K562 (cell line): Measurements from ENCODE around the gene NARF. TPM values are rescaled to one million over a fixed set of nuclear protein-coding genes. Genes with fewer than 3 reads are reported as not detected.

Source experiments
- ATAC-seq: fragments of 200-7000 bp; cut with Tn5 transposase; 3 replicates; pipeline ENCODE4 v1.9.1; 2020; ENCODE audit warnings: moderate library complexity
- BruUV-seq: library from RNA; stranded (reverse); fragments of 400-500 nt; replicated peaks from 2 replicates; lab custom pipeline; 2021; lab: Mats Ljungman, UMichigan
- CTCF ChIA-PET: fragments of 300-600 bp; formaldehyde crosslinking; extraction: SDS; loops from one replicate; lab custom pipeline; 2021; ENCODE audit warnings: low intra/inter-chr PET ratio; lab: Yijun Ruan, JAX
- POLR2A ChIA-PET: fragments of 300-600, 350-650 bp; sonication (Branson Sonifier 250); formaldehyde crosslinking; extraction: SDS; loops from one replicate; lab custom pipeline; 2021; ENCODE audit warnings: antibody characterized with exemption, inconsistent platforms; lab: Yijun Ruan, JAX
- DNase-seq, 4 experiments: peaks; one replicate each; pipeline versions ENCODE4 v3.0.0 to v3.0.0-alpha.2; 2011 to 2018; ENCODE audit warnings: low spot score in 3 of 4, mixed read lengths in 3 of 4; ENCODE audit errors: extremely low read depth in 1 of 4
- FAIRE-seq: peaks from 2 replicates; lab custom pipeline; 2011; peaks lifted over from hg19 to GRCh38; lab: Jason Lieb, UNC
- H2AFZ ChIP-seq: 2 replicates; pipeline ENCODE4 v1.6.0; 2011; ENCODE audit warnings: low read depth, low read length, control low read depth, inconsistent platforms
- H3K27ac ChIP-seq: fragments of 200-600 bp; 3 replicates; pipeline ENCODE4 v1.8.0; 2011; ENCODE audit warnings: low read depth, mild to moderate bottlenecking, control low read depth, inconsistent platforms, low read length, moderate library complexity, mixed read lengths; ENCODE audit errors: extremely low read depth
- H3K27me3 ChIP-seq, 2 experiments: fragments of 300-600 bp in 1 of 2; 2 replicates in 1 of 2; 3 replicates in 1 of 2; pipeline versions ENCODE4 v1.6.0 to v1.8.0; 2011; ENCODE audit warnings: inconsistent platforms in 2 of 2, low read length in 2 of 2, mild to moderate bottlenecking in 1 of 2, mixed read lengths in 1 of 2, moderate library complexity in 1 of 2; ENCODE audit not compliant: control insufficient read depth in 2 of 2, insufficient read depth in 2 of 2
- H3K36me3 ChIP-seq: fragments of 300-600 bp; 3 replicates; pipeline ENCODE4 v1.8.0; 2011; ENCODE audit warnings: mild to moderate bottlenecking, low read length, inconsistent platforms; ENCODE audit not compliant: control insufficient read depth, insufficient read depth
- H3K4me1 ChIP-seq, 2 experiments: fragments of 200-600 bp in 1 of 2; replicated peaks in 1 of 2; 2 replicates in 1 of 2; 3 replicates in 1 of 2; pipeline versions ENCODE4 v1.5.1 to v1.8.0; 2011; ENCODE audit warnings: inconsistent platforms in 2 of 2, low read length in 2 of 2, mild to moderate bottlenecking in 1 of 2, mixed read lengths in 1 of 2, moderate library complexity in 1 of 2; ENCODE audit not compliant: control insufficient read depth in 2 of 2, insufficient read depth in 2 of 2
- H3K4me2 ChIP-seq: 2 replicates; pipeline ENCODE4 v1.6.1; 2011; ENCODE audit warnings: low read length, control low read depth, inconsistent platforms, mixed read lengths; ENCODE audit not compliant: insufficient read depth
- H3K4me3 ChIP-seq: fragments of 200-600 bp; sonication (generic), shearing (Covaris generic); 2 replicates; pipeline ENCODE4 v1.5.1; 2016; ENCODE audit warnings: control low read depth, inconsistent platforms
- H3K79me2 ChIP-seq: fragments of 200-600 bp; 3 replicates; pipeline ENCODE4 v1.8.0; 2011; ENCODE audit warnings: low read length, inconsistent platforms; ENCODE audit not compliant: control insufficient read depth, insufficient read depth
- H3K9ac ChIP-seq, 2 experiments: 2 replicates each; pipeline versions ENCODE4 v1.6.0 to v1.6.1; 2011; ENCODE audit warnings: low read depth in 2 of 2, low read length in 2 of 2, control low read depth in 1 of 2, inconsistent platforms in 1 of 2, mild to moderate bottlenecking in 1 of 2, mixed read lengths in 1 of 2; ENCODE audit not compliant: insufficient read depth in 1 of 2
- H3K9me1 ChIP-seq: one replicate; pipeline ENCODE4 v1.6.0; 2011; ENCODE audit warnings: inconsistent platforms, mild to moderate bottlenecking, low read length, moderate library complexity; ENCODE audit not compliant: control insufficient read depth, insufficient read depth
- H3K9me3 ChIP-seq: replicated peaks from 2 replicates; pipeline ENCODE4 v1.5.1; 2011; ENCODE audit warnings: low read depth, low read length, inconsistent platforms; ENCODE audit not compliant: control insufficient read depth, insufficient read depth
- H4K20me1 ChIP-seq: replicated peaks from 2 replicates; pipeline ENCODE4 v1.6.1; 2011; ENCODE audit warnings: low read length, inconsistent platforms, mixed read lengths; ENCODE audit not compliant: control insufficient read depth, insufficient read depth
- CC2D1A ChIP-seq: fragments of 450-650 bp; IDR thresholded peaks from 2 replicates; pipeline ENCODE4 v1.6.1; 2017; ENCODE audit warnings: mild to moderate bottlenecking
- CHCHD3 ChIP-seq: fragments of 250-450 bp; sonication (Bioruptor Pico); IDR thresholded peaks from 2 replicates; pipeline ENCODE4 v2.1.2; 2022; ENCODE audit warnings: mild to moderate bottlenecking
- DACH1 ChIP-seq: fragments of 450-650 bp; IDR thresholded peaks from 2 replicates; pipeline ENCODE4 v1.6.1; 2018; ENCODE audit not compliant: partially characterized antibody
- FOXA1 ChIP-seq: fragments of 450-650 bp; IDR thresholded peaks from 2 replicates; pipeline ENCODE4 v1.6.1; 2016; ENCODE audit warnings: mild to moderate bottlenecking, borderline replicate concordance
- KAT2B ChIP-seq: IDR thresholded peaks from one replicate; pipeline ENCODE4 v1.6.1; 2012; ENCODE audit warnings: low read depth, mild to moderate bottlenecking, control low read depth, inconsistent platforms, low read length, moderate library complexity
- RBM25 ChIP-seq: fragments of 200-400 bp; formaldehyde crosslinking; IDR thresholded peaks from 2 replicates; pipeline ENCODE4 v1.6.1; 2018; ENCODE audit warnings: low read length, low read depth, moderate library complexity; ENCODE audit not compliant: severe bottlenecking
- SPI1 ChIP-seq: IDR thresholded peaks from 2 replicates; pipeline ENCODE4 v1.6.1; 2011; ENCODE audit warnings: low read depth, low read length, control low read depth, borderline replicate concordance
- TBL1XR1 ChIP-seq, 2 experiments: IDR thresholded peaks; 2 replicates each; pipeline ENCODE4 v1.6.1; 2012; ENCODE audit warnings: improper control_type of control experiment in 2 of 2, low read length in 2 of 2, mild to moderate bottlenecking in 1 of 2
- TEAD1 ChIP-seq, 2 experiments: fragments of 450-650 bp in 1 of 2; sonication (generic) in 1 of 2; formaldehyde crosslinking; IDR thresholded peaks; 2 replicates each; pipeline versions ENCODE4 v1.4.0 to v1.8.0; 2020 to 2022; ENCODE audit warnings: mild to moderate bottlenecking in 2 of 2, missing genetic modification reagents in 1 of 2
- YY1 ChIP-seq, 3 experiments: IDR thresholded peaks; 2 replicates each; pipeline ENCODE4 v1.6.1; 2011; ENCODE audit warnings: low read length in 2 of 3, mild to moderate bottlenecking in 2 of 3, moderate library complexity in 2 of 3, borderline replicate concordance in 1 of 3, control low read depth in 1 of 3, low read depth in 1 of 3; ENCODE audit not compliant: insufficient read depth in 3 of 3, insufficient replicate concordance in 2 of 3, control insufficient read depth in 1 of 3, insufficient read length in 1 of 3; ENCODE audit errors: extremely low read depth in 1 of 3
- ZNF644 ChIP-seq: fragments of 200-800 bp; sonication (Bioruptor generic); IDR thresholded peaks from 2 replicates; pipeline ENCODE4 v1.6.1; 2016; ENCODE audit warnings: low read depth, missing genetic modification characterization, missing compliant biosample characterization
- ZNF79 ChIP-seq: fragments of 250-450 bp; sonication (Bioruptor Pico); IDR thresholded peaks from 2 replicates; pipeline ENCODE4 v1.4.0; 2020; ENCODE audit warnings: low read depth, mild to moderate bottlenecking, moderate library complexity
- WGBS: fragments of 100-300 bp; shearing (Covaris generic); methylation state at CpG from one replicate; pipeline ENCODE4 v1.1.6; 2016; ENCODE audit warnings: low coverage, mixed read lengths; ENCODE audit not compliant: insufficient coverage; ENCODE audit errors: missing lambda C conversion rate; 5-methylcytosine and 5-hydroxymethylcytosine counted together
- in situ Hi-C: fragments of 300-500 bp; cut with MboI; formaldehyde crosslinking; loops from 4 replicates; pipeline ENCODE4 v1.15.0; 2018; ENCODE audit warnings: inconsistent platforms, mixed read lengths
- intact Hi-C: fragments of 100-400 bp; cut with micrococcal nuclease; formaldehyde crosslinking; loops from 2 replicates; pipeline ENCODE4 v1.14.2; 2022
- polyA plus RNA-seq, 8 experiments: library from polyadenylated mRNA; depleted of rRNA in 4 of 8; stranded (reverse) in 5 of 8; unstranded in 3 of 8; fragments of >200 nt; fragmentation: Nextera tagmentation in 2 of 8; fragmentation: Illumina TruSeq in 1 of 8; extraction: Ambion mirVana in 2 of 8; extraction: Trizol in 1 of 8; gene quantifications; 2 replicates each; pipeline versions ENCODE4 v1.2.1 to v1.2.3, GENCODE V29; 2011 to 2014; ENCODE audit warnings: inconsistent platforms in 1 of 8, missing spikeins in 1 of 8
- total RNA-seq, 7 experiments: library from RNA; depleted of rRNA in 6 of 7; stranded (reverse); fragments of >200 nt in 6 of 7; fragmentation: Illumina TruSeq in 2 of 7; extraction: Trizol in 2 of 7; gene quantifications; 2 replicates each; pipeline versions ENCODE4 v1.2.1 to v1.2.3, GENCODE V29; 2011 to 2021; ENCODE audit warnings: low replicate concordance in 1 of 7
- TF ChIP-seq, protein P1 (sequence below), 2 experiments: fragments of 450-650 bp; conservative IDR thresholded peaks; 2 replicates each; pipeline ENCODE4 v1.6.1; 2017; ENCODE audit warnings: mild to moderate bottlenecking in 2 of 2, moderate library complexity in 2 of 2
- TF ChIP-seq, protein P2 (sequence below): sonication (generic); formaldehyde crosslinking; IDR thresholded peaks from 2 replicates; pipeline ENCODE4 v1.8.0; 2022; ENCODE audit warnings: mild to moderate bottlenecking, low read depth, missing genetic modification reagents
- TF ChIP-seq, protein P3 (sequence below): sonication (generic); formaldehyde crosslinking; IDR thresholded peaks from 2 replicates; pipeline ENCODE4 v1.4.0; 2020; ENCODE audit warnings: mild to moderate bottlenecking, missing genetic modification reagents
- TF ChIP-seq, protein P4 (sequence below): fragments of 450-650 bp; formaldehyde crosslinking; IDR thresholded peaks from 2 replicates; pipeline ENCODE4 v1.4.0; 2020; ENCODE audit warnings: mild to moderate bottlenecking, moderate library complexity

NARF gene
- total and polyA plus RNA-seq, 9 of the 15 experiments (the other 6 are each of a cell fraction or from before 2014, with no cell fraction given), result 60.4 to 423 (median 132) TPM

DNA sequence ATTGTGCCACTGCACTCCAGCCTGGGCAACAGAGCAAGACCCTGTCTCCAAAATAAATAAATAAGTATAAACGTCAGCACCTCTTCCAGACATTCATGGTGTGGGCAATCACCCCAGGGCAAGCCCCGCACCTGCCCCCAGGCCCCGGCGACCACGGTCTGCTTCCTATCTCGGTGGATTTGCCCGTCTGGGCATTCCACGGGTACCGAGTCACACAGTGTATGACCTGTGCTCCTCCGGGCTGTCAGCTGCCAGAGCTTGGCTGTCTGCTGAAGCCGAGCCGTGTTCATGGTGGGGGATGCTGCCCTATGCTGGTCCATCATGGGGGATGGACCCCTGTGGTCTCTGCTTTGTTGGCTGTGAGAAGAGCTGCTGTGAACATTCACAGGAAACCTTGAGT, 23.4 kb upstream of the NARF start:
- peaks cover 0 to 53% of the 10 kb centered on the region in 2 experiments; a peak in 2 of 5 replicates for H3K4me1 ChIP-seq
- DNase-seq (no peak), FAIRE-seq (no peak), ATAC-seq (no peak)
- no peak overlapping the region for H3K27ac ChIP-seq
- peak overlapping the region in 1 of 2 experiments; percentile 45; a peak in 1 of 4 replicates for H3K9ac ChIP-seq
- no peaks in the 10 kb centered on the region for H3K27me3 ChIP-seq
- intact Hi-C loops, result no loop called here
- ChIA-PET CTCF (no interaction called here), POLR2A (interaction anchor here (0.6 to 1.3 kb wide), 2 partner anchors 8 to 509 kb away, joined by 3 to 5 read pairs; no protein-coding TSS in a partner anchor)
- no peak overlapping the region for H3K4me3 ChIP-seq
- no peaks in the 10 kb centered on the region for H3K9me1 ChIP-seq
- no peaks in the 10 kb centered on the region for H4K20me1 ChIP-seq
- no peaks in the 10 kb centered on the region for H3K9me3 ChIP-seq
- H3K36me3 ChIP-seq, result no peaks in the 10 kb centered on the region
- no peak overlapping the region for H3K4me2 ChIP-seq
- 72% methylated on average over 7 of the region's 12 CpGs for WGBS
- no peaks in the 10 kb centered on the region for H3K79me2 ChIP-seq
- no TSS peak for BruUV-seq
- in situ Hi-C loops, result no loop called here
- no peak overlapping the region for H2AFZ ChIP-seq
- TF ChIP-seq TEAD1 (CRISPR knock-in tag; IDR thresholded peaks at IDR 0.05), result no peak
- no peak for TF ChIP-seq RBM25
- no peak for TF ChIP-seq ZNF79 (CRISPR knock-in tag)
- TF ChIP-seq, protein P1, sequence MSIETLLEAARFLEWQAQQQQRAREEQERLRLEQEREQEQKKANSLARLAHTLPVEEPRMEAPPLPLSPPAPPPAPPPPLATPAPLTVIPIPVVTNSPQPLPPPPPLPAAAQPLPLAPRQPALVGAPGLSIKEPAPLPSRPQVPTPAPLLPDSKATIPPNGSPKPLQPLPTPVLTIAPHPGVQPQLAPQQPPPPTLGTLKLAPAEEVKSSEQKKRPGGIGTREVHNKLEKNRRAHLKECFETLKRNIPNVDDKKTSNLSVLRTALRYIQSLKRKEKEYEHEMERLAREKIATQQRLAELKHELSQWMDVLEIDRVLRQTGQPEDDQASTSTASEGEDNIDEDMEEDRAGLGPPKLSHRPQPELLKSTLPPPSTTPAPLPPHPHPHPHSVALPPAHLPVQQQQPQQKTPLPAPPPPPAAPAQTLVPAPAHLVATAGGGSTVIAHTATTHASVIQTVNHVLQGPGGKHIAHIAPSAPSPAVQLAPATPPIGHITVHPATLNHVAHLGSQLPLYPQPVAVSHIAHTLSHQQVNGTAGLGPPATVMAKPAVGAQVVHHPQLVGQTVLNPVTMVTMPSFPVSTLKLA (conservative IDR thresholded peaks at IDR 0.05), result no peak
- no peak for TF ChIP-seq YY1 (IDR thresholded peaks at IDR 0.05; ENCODE audit: borderline replicate concordance in 1 of 3, control insufficient read depth in 1 of 3, extremely low read depth in 1 of 3, insufficient read depth in 3 of 3, insufficient read length in 1 of 3, insufficient replicate concordance in 2 of 3, low read depth in 1 of 3, low read length in 2 of 3)
- TF ChIP-seq DACH1, result no peak
- TF ChIP-seq ZNF644 (tag), result no peak
- TF ChIP-seq SPI1, result no peak
- no peak for TF ChIP-seq KAT2B
- TF ChIP-seq, protein P2, sequence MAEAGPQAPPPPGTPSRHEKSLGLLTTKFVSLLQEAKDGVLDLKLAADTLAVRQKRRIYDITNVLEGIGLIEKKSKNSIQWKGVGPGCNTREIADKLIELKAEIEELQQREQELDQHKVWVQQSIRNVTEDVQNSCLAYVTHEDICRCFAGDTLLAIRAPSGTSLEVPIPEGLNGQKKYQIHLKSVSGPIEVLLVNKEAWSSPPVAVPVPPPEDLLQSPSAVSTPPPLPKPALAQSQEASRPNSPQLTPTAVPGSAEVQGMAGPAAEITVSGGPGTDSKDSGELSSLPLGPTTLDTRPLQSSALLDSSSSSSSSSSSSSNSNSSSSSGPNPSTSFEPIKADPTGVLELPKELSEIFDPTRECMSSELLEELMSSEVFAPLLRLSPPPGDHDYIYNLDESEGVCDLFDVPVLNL, result no peak
- TF ChIP-seq FOXA1, result no peak
- TF ChIP-seq CC2D1A, result no peak
- TF ChIP-seq, protein P3, sequence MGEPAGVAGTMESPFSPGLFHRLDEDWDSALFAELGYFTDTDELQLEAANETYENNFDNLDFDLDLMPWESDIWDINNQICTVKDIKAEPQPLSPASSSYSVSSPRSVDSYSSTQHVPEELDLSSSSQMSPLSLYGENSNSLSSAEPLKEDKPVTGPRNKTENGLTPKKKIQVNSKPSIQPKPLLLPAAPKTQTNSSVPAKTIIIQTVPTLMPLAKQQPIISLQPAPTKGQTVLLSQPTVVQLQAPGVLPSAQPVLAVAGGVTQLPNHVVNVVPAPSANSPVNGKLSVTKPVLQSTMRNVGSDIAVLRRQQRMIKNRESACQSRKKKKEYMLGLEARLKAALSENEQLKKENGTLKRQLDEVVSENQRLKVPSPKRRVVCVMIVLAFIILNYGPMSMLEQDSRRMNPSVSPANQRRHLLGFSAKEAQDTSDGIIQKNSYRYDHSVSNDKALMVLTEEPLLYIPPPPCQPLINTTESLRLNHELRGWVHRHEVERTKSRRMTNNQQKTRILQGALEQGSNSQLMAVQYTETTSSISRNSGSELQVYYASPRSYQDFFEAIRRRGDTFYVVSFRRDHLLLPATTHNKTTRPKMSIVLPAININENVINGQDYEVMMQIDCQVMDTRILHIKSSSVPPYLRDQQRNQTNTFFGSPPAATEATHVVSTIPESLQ (CRISPR knock-in tag), result no peak
- TF ChIP-seq, protein P4, sequence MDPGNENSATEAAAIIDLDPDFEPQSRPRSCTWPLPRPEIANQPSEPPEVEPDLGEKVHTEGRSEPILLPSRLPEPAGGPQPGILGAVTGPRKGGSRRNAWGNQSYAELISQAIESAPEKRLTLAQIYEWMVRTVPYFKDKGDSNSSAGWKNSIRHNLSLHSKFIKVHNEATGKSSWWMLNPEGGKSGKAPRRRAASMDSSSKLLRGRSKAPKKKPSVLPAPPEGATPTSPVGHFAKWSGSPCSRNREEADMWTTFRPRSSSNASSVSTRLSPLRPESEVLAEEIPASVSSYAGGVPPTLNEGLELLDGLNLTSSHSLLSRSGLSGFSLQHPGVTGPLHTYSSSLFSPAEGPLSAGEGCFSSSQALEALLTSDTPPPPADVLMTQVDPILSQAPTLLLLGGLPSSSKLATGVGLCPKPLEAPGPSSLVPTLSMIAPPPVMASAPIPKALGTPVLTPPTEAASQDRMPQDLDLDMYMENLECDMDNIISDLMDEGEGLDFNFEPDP, result no peak
- no peak for TF ChIP-seq CHCHD3 (CRISPR knock-in tag)
- no peak for TF ChIP-seq TBL1XR1 (IDR thresholded peaks at IDR 0.05; ENCODE audit: low read length in 2 of 2)
